HG02943 (cell line): ENCODE data around the gene PPP3CA.
"Not testable (repeated sequence)": the region's sequence is repeated elsewhere in the genome, so short reads cannot be mapped to it uniquely, and the experiment has no call there.

Experiments used
- ATAC-seq: cut with Tn5 transposase; IDR thresholded peaks from one replicate; pipeline ENCODE4 v1.9.1; 2021; ENCODE audit warnings: mild to moderate bottlenecking, low read depth, moderate library complexity; ENCODE audit not compliant: unreplicated experiment

The PPP3CA gene

DNA sequence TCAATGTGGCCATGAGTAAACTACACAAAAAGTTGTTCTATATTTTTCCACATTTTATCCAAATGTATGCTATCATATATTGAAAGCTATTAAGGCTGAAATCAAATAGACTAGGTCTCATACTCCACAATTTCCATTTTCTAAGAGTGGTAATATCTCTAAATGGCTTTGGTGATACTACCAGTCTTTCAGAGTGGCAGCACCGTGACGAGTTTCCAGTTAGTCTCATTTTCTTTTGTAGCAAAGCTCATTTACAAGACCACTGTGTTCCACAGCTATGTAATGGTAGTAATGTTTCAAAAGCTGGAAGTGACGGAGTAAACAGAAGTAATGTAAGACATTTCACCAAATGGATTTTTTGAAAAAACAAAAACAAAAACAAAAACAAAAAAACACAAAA lies 228.2 kb downstream of the PPP3CA start:
- ATAC-seq: no peak

DNA sequence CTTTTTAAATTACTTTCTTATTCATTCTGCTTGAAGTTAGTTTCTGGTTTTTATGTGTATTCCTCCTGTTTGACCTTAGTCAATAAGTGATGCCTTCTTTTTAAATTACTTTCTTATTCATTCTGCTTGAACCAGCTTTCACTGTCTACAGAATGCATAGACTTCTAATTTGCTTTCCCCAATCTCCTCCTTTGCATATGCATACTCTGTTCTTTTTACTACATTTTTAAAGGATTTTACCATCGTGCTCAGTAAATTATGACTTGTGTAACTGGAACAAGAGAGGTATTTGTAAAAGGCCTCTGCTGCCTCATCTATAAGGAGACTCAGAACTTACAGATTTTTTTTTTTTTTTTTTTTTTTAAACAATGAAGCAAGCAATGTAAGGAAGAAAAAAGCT lies 228.7 kb downstream of the PPP3CA start:
- no peak for ATAC-seq

DNA sequence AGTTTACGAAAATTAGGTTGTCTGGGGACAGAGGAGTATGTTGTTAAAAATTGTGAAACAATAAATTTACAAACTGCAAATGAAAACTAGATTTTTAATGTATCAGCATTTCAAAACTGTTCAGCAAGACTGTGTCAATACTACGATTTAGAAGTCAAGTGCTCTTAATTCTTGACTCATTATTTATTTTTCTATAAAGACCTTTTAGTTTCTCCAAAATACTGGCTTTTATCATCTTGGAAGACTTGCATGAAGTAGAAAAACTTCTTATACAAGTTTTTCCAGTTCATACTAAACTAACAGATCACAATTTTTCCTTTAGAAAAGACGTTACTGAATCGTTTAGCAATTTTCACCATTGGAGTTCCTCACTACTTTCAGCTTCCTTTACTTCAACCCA lies 231.4 kb downstream of the PPP3CA start:
- ATAC-seq: no peak

DNA sequence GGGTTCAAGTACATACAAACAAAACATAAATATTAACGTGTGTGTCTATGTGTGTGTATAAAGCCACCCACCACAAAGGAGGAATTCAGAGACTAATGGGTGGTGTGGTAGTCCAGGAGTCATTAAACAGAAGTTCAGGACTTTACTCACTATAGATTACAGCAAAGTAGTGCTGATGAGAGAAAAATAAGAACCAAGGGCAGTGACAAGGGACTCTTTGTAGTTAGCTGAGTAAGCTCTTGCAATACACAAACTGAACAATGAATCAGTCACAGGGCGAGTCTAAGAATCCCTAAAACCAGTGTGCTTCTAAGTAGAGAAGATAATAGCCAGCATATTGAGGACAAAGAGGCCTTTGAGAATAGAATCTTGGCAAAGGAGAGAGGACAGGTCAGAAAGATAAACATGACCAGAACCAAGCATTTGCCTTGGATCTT lies 232.4 kb downstream of the PPP3CA start:
- ATAC-seq: no peak

DNA sequence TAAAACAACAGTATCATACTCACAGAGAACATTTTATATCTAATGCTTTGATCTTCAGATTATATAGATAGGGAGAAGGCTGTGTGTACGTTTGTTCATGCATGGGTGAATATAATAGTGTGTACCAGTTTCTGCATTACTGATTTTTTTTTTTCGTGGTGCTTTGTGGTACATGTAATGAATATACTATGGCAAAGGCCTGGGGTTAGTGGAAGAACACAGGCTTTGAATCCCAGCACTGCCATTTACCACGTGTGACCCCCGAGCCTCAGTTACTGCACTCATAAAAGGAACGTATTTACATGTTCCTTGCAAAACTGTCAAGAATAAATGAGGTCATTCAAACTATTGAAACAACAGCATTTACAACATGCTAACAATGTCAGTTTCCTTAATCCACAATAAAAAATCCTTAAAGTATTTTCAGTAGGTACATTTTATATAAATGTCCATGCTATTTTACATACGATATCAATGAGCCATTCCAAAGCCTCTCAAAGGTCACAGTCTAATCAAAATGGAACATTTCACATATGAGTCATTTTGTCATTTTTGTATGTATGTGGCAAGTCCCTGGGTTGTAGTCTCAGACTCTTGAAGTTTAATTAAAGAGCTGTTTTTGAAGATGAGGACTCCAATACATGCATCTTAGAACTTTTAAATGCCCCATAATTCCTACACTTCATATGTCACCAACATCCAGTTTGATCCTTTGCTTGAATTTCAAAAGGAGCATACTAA lies 242.8 kb downstream of the PPP3CA start:
- ATAC-seq: no peak

DNA sequence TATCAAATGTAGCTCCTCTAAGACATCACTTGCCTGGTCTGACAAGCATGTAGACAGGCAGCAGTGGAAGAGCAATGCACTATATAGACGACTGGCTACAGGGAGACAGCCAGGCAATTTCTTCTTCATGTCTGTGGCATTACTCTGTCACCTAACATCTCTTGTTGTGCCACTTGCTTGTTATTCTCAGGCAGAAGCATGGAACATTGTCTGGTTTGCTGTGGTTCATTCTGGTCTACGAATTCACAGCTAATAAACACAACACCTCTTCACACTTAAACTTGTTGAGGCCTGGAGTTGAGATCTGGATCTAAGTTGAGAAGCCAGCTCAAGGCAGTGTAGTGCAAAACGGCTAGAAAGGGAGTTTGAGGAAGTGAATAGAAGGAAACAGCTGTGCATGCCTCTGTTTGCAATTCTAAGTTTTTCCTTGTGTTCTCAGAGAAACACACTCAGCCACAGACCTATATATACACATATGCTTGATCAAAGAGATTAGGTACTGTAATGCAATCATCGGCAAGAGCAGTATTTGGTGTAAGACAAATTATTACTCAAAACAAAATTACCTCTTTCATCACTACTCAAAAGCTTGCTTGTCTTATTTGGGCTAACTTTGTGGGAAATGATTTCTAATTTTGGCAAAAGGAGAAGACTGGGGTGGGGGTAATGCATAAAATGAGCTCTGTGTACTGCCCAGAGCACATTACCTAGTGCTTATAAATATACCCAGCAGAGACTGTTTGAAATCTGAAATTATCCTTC lies 243.8 kb downstream of the PPP3CA start:
- peak; percentile 85 for ATAC-seq

DNA sequence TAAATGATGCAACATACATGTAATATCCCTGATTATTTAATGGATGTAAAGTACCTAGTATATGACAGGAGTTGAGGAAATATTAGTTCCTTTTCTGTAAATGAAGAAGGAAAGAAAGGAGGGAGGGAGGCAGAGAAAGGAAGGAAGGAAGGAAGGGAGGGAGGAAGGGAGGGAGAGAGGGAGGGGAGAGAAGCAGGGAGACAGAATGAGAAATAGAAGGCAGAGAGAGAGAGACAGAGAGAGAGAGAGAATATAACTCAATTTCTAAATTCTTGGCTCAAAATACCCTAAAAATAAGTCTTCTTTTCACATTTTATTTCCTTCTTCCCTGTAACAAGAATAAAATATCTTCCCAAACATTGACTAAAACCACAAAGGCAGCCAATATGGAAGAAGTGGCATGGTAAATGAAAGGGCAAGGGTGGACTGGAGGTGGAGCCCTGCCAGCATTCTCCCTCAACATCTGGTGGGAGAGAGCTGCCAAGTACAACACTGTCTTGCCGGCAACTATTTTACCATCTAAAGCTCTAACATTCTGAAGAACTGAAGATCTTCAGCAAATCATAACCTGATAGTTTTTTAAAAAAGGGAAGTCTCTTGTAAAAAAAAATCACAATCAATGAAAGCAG lies 245.1 kb downstream of the PPP3CA start:
- ATAC-seq: no peak

DNA sequence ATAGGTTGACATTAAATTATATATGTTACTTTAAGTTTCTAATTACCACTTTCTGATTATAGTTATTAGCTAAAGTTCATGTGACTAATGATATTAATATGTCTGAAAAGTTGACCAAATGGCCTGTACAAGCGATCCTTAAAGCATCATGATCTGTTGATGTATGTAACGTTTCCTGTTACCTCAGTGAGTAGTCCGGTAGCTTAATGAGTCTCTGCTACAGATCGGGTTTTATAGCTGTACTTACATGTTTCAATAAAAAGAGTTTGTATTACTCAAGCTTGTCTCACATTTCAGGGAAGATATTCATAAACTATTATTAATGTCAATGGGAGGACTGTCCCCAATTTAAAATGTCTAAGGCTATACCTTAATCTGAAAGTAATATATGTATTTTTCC lies 246.3 kb downstream of the PPP3CA start:
- ATAC-seq: no peak

DNA sequence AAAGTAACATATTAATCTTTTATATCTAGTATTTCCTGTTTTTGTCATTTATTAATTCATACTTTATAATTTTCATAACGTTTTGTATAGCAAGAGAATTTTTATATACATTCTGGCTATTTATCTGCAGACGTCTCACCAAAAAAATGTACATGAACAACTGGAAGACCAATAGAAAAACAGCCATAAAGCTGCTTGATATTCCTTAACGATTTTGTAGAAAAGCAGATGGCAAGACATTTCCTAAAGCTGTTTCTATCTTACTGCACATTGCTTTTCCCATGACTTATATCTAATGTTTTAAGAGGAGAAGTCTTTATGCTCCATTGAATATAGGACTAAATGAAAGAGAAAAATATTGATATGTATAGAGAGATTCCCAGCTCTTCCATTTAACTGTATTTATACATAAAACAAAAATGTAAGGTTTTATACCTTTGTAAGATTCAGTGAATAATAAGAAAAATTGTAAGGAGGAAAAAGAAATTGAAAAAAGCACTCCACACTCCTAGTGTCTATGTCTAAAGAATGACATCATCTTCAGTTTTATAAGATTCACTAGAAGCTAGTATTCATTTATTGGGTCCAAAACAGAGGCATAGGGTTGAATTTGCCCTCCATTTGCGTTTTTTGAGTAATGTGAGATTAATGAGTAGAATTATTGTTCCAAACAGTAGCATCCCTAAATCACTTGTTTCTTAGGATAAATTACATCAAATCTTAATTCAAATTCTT lies 248.5 kb downstream of the PPP3CA start:
- ATAC-seq: no peak

DNA sequence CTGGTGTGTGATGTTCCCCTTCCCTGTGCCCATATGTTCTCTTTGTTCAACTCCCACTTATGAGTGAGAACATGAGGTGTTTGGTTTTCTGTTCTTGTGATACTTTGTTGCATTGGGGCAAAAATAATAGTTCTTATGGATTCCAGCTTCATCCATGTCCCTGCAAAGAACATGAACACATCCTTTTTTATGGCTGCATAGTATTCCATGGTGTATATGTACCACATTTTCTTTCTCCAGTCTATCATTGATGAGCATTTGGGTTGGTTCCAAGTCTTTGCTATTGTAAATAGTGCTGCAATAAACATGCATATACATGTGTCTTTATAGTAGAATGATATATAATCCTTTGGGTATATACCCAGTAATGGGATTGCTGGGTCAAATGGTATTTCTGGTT lies 254.7 kb downstream of the PPP3CA start:
- not testable (repeated sequence) for ATAC-seq

DNA sequence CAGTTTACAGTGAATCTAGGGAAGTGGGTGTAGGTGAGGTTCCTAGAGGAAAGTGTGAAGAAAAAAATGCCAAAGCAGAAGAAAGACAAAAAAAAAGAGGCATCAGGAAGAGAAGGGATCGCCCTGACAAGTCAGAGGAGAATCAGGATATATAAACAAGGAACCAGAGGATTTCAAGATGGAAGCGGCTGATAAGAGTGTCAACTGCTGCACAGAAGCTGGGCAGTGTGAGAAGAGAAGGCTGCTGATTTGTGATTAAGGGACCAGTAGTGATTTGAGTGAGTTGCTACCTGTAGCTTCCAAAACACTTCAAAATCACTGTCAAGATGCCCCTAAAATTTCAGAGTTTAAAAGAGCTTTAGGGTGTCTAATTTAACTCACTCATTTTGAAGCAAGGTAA lies 258.2 kb downstream of the PPP3CA start:
- no peak for ATAC-seq

DNA sequence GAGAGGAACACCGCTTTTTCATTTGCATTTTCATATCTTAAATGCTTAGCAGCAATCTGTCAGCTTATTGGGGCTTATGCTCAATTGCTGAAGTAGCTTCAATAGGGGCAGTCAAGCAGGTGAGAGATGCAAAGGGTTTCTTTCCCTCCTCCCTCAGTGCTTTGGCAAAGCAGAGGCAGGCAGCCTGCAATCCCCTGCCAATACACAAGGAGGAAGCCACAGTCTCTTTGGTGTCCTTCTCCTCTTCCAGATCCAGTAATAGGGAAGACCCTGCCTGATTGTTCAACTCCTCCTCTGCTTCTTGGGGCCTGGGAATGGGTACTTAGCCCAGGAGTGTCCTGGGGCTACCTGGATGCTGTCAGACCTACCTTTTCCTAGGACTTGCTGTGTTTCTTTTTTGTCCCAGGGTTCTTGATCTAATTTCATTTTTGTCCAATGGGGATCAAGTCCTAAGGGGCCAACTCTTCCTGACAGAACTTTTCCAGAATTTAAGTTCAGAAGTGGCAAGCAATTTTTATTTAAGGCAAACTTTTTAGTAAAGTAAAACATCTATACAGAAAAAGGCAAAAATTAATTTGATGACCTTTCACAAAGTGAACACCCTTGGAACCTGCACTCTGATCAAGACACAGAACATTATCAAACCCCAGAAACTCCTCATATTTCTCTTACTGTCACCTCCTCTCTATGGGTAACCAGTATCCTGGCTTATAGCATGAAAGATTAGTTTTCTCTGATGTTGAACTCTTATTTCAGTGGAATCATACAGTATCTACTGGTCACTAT lies 260.3 kb downstream of the PPP3CA start:
- no peak for ATAC-seq

DNA sequence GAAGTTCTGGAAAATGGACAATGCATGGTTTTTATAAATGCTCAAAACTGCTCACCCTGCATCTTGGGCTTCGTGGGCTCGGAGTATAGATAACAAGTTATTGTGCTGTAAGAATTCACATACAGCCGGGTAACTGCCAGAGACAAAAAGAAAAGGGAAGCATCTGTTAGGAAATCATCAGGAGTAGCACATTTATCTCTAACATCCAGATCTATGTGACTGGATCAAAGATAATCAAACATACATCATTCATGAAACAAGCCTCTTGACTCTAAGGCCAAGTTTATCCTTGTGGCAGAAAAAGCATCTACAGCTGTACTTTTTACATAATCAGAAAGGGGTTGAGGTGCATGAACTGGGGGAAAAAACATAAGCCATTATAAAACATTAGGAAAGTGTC lies 264.2 kb downstream of the PPP3CA start:
- no peak for ATAC-seq

DNA sequence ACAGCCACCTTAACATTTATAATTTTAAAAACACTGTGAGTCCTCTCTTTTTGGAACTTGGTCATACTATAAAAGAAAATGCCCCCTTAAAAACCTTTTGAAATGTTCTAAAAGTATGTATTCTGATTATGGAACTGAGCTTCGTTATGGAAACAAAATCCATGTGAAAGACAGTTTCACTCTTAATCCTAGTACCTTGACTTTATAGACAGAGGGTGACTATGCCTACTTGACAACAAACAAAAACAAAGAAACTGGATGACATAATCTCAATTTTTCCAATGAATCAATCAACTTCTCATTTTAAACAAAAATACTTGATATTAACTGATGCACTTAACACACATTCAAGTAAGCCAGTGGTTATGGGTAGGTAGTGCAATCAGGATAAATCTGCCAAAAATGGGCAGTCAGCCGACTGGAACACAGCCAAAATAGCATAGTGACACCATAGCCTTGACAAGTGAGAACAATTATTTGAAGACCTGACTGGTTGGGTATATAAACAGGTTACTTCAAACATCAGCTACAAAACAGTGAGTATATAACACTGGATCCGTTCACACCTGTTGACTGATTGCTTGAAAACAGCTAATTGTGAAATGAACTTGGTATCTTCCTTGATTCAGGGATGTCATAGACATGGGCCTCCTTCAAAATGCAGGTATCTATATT lies 265.5 kb downstream of the PPP3CA start:
- no peak for ATAC-seq

DNA sequence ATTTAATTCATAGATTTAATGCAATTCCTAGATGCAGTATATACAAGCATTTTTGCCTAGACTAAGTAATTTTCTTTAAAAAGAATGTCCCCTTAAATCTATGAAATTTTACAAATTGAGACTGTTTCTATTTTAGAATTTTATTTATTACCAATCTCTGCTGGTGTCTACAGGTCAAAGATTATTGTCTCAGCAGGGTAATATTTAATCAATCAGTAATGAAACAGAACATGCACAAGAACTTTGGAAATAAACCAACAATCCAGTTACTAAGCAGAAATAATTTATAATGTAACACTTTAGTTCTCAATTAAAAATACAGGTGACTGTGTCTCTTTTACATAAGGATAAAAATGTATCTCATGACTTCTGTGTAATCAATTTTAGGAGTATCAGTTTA lies 266.2 kb downstream of the PPP3CA start:
- no peak for ATAC-seq

DNA sequence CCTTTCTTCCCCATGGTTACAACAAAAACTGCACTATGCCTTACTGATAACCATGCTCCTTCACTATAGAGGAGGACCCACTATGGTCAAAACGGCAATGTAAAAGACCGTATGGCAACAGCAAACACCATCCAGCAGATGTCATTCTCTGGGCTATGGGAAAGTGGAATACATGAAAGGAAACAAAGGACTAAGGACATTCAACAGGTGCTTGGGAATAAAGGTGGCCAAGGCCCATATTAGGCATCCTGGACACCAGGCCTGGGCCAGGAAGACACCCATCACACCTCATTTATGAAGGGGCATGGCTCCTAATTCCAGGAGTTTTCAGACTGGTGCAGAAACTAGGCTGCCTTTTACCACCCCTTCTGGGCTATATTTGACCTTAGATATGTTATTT lies 268.4 kb downstream of the PPP3CA start:
- no peak for ATAC-seq

DNA sequence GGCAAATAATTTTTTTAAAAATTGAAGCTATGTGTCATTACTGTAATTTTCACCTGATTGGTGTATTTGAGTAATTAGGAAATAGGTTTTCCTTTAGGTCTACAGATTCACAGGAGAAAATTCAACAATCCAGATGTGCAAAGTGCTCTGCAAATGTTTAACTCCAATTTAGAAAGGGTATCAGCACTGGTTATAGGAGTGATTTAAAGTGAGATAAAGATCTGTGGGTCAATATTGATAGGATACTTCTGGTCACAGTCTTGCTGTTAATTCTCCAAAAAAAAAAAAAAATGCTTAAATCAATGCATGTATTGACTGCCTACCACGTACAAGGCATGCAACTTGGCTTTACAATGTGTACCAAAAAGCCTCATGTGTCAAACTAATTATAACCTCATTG lies 271.3 kb downstream of the PPP3CA start:
- ATAC-seq: no peak

DNA sequence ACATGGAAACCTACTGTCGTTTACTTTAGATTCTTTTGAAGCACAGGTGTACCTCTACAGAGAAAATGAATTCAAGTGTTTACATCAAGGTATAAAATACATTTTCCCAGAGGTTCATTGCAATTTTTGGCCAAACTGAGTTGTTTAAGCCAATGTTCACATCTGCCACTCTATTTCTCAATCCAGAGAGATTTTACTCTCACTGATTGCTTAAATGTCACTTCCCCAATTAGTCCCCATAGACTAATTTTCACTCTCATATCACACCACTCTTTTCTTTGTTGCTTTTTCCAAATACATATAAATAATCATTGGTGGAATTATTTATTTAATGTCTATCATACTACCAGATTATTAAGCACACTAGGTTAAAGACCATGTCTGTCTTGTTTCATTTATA lies 271.8 kb downstream of the PPP3CA start:
- no peak for ATAC-seq

DNA sequence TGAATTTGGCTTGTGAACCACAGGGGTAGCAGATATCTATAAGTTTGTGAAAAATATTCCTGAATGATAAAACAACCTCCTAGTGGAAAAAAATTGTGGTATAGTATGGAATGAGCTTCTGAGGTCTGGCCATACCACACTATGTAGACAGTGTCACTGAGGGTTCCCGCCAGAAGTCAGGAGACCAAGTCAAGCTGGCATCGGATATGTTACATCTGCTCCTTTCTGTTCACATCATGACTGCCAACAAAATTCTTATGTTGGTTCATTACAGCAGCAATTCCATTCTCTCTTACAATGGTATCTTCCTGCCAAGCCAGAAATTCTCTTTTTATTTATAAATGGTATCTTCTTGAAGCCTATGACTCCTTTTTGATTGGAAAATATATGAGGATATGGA lies 273.0 kb downstream of the PPP3CA start:
- ATAC-seq: no peak

DNA sequence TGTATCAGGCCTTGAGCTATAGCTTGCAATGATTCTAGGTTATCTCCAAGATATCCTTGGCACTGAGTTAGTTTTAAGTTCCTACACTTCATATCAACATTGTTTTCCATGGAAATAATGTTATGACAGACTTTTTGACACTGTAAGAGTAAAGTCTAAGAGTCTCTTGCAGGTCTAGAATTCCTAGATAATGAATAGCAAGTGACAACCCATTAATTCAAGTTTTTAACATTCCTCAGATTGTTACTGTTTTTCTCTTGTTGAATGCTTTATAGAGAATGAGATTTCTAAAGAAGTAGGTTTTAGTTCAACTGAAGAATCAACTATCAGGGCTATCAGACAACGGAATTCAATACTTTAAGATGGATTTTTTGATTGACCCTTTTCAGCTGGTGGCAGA lies 276.1 kb downstream of the PPP3CA start:
- ATAC-seq: no peak
